ACHN (cell line): ENCODE results near the gene KCND2.
A peak's percentile ranks its signal among the peaks of the same experiment; 100 is the strongest.

Experiments used
- DNase-seq: peaks from one replicate; pipeline ENCODE4 v3.0.0-alpha.2; 2015
- in situ Hi-C: cut with HindIII; loops from 2 replicates; pipeline ENCODE4 v1.10.0; 2017; ENCODE audit warnings: low sequenced_read_pairs, low pct_ligation_motif_present, low pct_unique_long_range_greater_than_20kb

The KCND2 gene

DNA sequence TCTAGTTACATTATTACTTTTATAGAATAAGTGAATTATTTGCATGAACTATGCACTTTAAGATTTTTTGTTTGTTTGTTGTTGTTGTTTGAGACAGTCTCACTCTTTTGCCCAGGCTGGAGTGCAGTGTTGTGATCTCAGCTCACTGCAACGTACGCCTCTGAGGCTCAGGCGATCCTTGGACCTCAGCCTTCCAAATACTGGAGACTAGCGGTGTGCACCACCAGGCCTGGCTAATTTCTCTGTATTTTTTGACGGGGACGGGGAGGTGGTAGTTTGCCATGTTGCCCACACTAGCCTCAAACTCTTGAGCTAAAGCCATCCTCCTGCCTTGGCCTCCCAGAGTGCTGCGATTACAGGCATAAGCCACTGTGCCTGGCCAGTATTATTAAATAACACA, 29.2 kb downstream of the KCND2 start:
- no peak for DNase-seq
- in situ Hi-C loops = no loop called here

DNA sequence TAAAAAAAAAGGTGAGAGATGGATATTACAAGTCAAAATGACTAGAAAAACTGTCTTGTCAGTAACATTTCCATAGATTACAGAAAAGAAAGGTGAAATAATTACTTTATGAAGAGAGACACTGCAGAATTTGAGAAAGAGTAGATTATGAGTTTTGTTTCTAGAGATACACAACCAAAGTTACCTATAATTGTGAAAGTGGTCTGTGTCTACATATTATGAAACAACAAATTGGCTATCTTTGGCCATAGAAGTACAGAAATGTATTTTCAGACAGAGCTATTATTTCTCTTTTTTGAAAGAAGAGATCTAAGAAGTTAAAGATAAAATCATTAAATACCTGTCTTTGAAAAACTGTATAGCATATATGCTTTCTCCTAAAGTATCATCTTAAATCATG, 30.1 kb downstream of the KCND2 start:
- in situ Hi-C loops = no loop called here
- DNase-seq = no peak

DNA sequence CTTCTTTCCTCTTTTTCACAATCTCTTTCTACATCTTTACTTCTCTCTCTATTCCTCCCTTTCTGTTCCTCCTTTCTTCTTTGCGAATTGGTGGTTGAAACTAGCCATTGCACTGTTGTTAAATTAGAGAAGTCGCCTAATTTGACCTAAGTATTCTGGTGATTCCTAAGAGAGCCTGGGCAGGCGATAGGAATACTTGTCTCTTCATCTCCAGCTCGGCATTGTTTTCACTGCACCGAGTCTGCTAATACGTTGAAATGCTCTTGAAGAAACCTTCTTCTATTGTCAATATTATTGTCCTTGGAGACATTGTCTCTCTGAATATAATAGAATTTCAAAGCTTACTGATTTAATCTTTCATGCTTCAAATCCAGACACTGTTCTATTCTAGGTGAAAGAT, 31.7 kb downstream of the KCND2 start:
- in situ Hi-C loops = no loop called here
- DNase-seq = no peak

DNA sequence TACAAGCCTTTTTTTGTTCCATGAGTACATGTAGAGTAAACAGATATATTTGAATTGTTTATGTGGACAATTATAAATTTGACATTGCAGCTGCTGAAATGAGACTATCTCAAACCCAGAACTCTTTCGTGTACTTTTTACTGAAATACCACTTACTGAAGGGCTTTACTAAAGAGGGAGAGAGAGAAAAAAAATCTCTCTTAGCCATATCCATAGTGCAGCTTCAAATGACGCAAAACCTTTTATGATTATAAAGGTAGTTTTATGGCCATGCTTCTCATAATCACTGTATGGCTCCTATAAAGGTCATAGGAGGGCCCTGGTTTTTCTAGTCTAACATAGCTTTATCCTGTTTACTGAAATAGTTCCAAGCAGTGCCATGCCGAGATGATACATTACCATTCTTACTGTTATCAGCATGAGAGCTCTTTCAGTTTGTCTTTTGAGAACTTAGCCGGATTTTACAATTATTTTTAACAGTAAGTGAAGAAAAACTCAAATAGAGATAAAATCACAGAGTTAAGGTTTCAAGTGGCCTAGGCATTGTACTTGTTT, 35.1 kb downstream of the KCND2 start:
- in situ Hi-C loops = no loop called here
- no peak for DNase-seq

DNA sequence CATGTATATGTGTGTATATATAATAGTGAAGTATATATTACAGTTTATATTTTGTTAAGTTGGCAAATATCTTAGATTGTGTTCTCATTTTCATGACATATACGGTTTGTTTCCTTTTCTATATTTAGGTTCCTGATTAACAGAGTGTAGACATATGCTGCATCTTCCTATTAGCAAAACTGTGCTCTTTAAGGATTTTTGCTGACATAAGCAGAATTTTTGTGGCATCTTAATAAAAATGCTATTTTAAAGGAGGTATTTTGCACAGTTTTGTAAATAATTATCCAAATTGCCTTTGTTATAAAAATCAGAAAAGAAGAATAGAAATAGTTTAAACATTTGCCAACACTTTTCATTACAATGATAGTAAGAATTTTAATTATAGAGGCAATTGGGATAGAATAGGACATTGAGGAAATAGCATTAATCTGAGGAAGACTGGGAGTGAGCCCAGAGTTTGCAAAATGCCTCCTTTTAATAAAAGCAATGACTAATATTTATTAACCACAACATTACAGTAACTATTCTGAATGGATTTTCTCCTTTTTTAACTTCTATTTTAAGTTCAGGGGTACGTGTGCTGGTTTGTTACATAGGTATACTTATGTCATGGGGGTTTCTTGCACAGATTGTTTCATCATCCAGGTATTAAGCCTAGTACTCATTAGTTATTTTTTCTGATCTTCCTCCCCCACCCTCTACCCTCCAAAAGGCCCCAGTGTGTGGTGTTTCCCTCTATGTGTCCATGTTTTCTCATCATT, 38.2 kb downstream of the KCND2 start:
- no peak for DNase-seq
- in situ Hi-C loops = no loop called here

DNA sequence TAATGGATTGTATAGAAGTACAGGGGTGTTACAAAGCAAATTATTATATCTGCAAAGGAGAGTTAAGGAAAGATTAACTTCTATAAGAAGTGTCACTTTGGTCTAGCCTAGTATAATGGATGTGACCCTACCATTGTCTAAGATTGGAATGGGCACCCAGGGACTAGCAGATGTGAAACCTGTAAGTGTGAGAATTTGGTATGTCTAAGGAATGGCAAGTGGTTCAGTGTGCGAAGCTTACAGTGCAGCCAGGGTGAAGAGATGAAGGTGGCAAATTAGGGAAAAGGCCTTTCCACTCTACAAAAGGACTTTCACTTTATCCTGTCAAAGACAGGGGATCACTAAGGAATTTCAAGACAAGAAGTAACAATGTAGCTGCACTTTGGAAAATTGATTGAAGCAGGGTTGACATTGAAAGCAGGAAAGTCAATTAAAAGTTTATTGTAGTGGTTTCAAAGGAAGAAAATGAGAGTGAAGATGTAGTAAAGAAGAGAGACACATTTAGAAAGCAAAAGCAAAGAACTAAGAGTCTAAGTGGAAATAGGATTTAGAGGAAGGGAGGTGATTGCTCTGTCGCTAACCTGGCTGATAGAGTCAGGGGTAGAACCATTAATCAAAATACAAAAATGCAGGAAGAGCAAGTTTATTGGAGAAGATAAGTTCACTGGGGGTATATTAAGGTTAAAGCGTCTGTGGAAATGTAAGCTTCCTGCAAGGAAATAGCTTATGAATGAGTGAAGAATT, 47.4 kb downstream of the KCND2 start:
- in situ Hi-C loops = no loop called here

DNA sequence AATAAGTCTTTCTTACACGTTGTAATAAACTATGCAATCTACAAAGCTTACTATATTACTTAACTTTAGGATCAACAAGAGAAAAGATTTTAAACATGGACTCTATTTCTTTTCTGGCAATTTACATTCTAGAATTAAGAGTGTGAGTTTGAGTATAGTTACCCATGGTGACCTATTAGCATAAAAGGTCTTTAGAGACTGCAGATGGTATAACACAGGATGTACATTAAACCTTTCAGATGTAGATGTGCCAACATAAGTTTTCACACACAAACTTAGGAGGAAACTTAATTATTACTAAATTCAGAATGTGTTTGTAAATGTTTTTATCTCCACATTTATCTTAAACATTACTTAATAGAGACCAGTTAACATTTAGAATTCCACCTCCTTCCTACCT, 54.1 kb downstream of the KCND2 start:
- no peak for DNase-seq
- in situ Hi-C loops = no loop called here

More for the DNA sequence above, 47.4 kb downstream of the KCND2 start:
- no peak for DNase-seq

DNA sequence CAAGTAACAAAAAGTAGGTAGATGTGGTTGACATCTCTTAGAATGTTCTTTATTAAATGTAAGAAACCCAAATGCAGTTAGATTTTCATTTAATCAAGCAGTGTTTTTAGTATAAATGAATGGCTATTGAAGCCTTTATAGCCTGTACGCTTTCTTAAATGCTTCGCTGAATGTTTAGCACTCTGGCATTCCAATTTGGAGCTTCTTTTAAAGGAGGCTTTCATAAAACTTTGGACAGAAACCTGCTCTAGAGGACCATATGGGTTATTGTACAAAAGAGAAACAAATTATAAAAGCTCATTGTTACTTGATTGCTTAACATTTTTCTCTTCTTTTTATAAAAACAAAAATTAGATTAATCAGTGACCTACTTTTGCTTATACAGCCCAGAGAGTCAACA, 59.5 kb downstream of the KCND2 start:
- DNase-seq = no peak
- in situ Hi-C loops = no loop called here

DNA sequence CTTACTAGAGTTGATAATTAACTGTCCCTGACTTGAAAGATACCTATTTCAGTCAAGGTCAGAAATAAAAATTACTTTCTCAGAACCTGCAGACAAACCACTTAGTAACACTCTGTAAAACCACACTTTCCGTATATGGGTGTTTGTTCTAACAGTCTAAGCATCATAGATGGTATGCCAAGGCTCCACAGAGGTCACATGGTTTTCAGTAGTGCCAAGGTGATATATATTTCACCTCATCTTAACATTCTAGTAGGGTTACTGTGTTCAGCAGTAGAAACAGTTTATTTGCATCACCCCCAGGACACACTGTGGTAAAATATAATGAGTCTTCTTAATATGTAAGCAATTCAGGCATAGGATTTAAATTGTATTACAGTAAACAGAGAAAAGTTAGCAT, 61.5 kb downstream of the KCND2 start:
- in situ Hi-C loops = no loop called here
- no peak for DNase-seq

DNA sequence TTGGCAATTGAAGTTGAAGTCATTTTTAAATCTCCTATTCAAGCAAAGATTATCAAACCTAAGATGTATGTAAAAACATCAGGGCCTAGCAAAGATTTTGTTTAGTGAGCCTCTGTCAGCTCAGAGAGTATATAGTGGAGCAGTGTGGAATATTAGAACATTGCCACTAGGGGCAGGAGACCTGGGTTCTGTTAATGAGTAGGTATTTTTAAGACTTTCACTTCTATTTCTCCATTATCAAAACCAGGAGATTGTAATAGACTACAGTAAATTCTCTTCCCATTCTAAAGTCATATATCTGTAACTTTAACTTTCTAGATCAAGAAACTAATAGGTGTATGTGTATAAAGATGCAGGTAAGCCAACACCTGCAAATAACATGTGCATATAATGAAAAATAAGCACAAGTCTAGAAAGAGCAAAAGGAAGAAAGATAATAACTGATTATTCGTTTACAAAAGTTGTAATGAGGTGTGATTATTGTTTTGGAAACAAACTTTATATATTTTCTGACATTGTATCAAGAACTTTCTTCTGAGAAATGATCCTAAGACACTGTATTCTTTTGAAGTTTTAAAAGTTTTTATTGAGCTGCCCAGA, 64.4 kb downstream of the KCND2 start:
- DNase-seq = peak; percentile 61
- in situ Hi-C loops = no loop called here

DNA sequence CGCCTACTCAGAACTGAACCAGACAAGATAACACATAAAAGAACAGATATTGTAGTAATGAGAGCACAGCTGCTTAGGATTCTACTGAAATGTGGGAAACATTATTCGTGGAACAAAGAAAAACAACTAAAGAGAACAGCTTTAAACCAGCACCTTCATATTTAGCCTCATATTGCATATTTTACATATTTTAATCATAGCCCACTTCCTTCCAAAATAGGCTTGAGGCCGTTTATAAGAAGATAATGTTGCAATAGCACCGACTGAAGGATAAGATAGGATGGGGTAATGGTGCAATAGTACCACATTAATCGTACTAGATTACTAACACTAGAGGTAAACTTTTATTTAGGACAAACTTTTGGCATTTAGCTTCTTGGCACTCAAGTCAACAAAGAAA, 71.3 kb downstream of the KCND2 start:
- DNase-seq = no peak
- in situ Hi-C loops = no loop called here

DNA sequence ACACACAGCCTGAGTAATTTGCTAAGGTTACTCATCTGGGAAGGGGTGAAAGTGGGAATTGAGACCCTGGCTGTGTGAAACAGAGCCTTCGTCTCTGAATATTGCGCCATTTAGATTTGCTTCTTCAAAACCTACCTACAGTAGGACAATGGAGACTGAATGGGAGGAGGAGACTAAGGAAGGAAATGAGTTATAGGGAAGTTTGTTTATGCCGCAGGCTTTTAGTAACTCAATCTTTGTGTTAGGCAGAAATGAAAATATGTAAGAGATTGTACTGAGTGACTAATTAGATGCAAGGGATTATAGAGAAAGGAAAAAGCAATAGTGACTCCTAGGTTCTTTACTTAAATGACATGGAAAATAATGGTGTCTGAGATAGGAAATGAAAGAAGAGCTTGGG, 80.2 kb downstream of the KCND2 start:
- no peak for DNase-seq
- in situ Hi-C loops = no loop called here

DNA sequence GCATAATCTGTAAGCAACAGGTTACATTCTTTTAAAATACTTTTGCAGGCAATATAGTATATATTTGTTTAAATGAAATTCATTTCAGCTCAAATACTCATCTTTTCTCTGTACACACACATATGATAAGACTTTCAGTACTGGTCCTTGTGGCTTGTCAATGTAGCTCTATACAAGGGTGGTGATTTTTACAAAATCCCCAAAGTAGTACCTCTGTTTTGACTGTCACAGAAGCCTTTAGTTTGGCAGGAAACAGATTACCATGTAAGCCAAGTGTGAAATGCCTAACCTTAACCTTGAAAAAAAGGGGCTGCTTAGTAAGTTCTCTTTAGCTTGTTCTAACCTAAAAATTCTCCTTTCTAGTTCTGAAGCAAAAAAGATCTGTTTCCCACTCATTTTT, 87.9 kb downstream of the KCND2 start:
- in situ Hi-C loops = no loop called here
- DNase-seq = no peak

DNA sequence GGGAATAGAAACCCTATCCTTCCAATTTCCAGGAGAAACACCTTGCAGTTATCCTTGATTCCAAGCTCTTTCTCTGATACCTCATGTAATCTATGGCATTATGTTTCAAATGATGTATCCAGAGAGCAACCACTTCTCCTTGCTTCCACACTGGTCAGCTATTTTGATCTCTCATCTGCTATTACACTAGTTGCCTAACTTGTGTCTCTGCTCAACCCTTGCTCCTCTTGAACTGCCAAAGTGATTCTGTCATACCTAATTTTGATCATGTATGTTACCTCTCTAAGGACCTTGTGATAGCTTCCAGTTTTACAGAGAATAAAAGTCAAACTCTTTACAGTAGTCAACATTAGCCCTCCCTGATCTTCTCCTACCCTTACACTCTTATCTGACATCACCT, 90.4 kb downstream of the KCND2 start:
- DNase-seq = no peak
- in situ Hi-C loops = no loop called here

DNA sequence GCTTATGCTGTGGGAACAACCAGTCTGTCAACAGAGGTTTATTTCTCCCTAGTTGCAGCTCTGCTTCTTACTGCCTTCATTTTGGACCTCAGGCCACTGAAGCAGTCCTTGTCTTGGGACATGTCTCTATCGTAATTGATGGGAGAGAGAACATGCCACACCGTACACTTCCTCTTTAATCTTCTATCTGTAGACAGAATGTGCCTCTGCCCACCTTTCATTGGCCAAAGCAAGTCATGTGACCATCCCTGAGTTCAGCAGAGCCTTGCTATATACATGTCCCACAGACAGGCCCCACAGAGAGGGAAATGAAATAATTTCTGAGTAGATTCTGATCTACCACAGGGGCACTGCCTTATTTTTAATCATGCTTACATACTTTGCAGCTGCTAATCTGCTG, 98.0 kb downstream of the KCND2 start:
- in situ Hi-C loops = no loop called here
- no peak for DNase-seq

DNA sequence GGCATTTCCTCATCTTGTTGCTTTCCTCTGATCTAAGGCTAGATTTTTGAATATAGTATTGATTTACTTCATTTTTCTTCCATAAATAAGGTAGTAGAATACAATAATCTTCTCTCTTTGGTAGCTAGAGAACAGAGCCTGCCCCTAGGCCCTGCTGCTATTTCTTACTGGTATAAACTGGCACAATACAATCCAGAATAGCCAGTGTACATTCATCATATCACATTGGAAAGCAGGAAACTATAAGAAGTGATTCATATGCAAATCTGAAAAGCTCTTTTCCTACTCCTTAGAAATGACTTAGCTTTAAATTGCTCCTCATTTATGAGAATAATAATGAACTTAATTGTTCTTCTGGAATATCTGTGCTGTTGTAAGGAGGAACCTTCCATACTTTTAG, 100.2 kb downstream of the KCND2 start:
- no peak for DNase-seq
- in situ Hi-C loops = no loop called here

DNA sequence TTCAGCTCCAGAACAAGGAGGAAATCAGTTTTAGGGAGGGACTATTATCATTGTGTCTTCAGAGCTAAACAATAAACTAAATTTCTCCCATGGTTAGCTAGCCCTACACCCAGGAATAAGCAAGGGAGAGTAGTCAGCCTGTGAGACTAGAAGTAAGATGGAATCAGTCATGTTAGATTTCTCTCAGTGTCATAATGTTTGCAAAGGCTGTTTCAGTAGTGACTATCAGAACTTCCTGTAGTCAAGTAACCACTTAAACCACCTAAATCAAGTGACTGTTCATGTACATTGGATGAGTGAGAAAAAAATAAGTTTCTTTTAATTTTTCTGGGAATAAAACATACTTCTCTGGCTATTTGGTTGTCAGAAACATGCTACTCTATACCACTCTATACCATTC, 121.6 kb downstream of the KCND2 start:
- DNase-seq = no peak

DNA sequence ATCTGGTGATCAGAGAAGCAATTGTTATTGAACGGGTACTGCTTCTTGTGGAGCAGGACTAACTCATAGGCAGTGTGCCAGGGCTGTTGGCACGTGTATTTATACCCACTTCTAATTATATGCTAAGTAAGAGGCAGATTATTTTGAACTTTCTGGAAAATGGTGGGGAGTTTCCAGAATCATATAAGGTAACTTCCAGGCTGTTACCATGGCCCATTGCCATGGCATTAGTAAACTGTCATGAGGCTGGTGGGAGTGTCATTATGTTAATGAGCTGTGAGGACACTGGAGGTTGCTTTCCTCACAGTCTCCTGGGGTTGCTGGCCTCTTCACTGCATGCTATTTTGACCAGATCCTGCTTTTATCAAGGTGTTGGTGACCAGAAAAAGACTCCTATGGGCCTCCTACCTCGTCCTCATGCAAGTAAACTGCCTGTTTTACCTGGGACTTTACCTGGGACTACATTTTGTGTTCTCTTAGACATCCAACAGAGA, 122.6 kb downstream of the KCND2 start:
- in situ Hi-C loops = no loop called here
- DNase-seq = no peak

More for the DNA sequence above, 121.6 kb downstream of the KCND2 start:
- in situ Hi-C loops = no loop called here

DNA sequence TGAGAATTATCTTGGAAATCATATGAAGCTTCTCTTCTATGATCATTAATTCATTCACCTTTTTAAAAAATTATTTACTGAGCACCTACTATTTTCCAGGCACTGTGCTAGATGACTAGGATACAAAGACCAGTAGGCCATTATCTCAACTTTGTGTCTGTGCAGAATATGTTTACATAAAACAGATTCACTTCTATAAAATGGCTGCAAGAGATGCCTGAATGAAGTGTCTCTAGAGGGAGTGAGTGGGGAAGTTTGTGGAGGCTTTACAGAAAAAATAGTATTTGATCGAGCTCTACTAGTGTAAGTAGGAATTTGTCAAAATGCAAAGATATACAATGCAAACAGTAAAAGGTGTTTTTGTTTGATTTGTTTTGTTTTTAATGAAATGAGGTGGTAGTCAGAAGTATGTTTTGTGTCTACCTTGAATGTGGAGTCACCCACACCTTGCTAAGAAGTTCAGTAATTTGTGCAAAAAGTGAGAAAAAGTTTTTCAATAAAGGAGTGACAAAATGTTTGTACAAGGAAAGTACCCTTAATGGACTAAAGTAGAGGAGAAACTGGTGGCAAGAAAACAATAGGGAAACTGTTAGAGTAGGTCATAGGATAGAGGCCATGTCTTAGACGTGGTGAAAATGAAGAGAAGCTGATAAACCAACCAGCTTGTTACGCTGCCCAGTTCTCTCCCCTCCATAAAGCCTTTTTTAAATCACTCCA, 125.5 kb downstream of the KCND2 start:
- DNase-seq = no peak
- in situ Hi-C loops = no loop called here
